Measurements from ENCODE around the gene CD36. TPM values are rescaled to one million over a fixed set of nuclear protein-coding genes. Genes with fewer than 3 reads are reported as not detected.

The CD36 gene
- total and polyA plus RNA-seq, 7 donors: 149 to 662 (median 175) TPM

GRCh38 chr7:80671744-80672143, 33.3 kb downstream of the CD36 start:
- Histone ChIP-seq H3K27ac (no peak overlapping the region), H3K9me3 (no peaks in the 10 kb centered on the region), H3K27me3 (ENCODE audit: insufficient read depth in 3 of 3, low read length in 2 of 3) (no peaks in the 10 kb centered on the region), H3K4me1 (no peaks in the 10 kb centered on the region), H3K4me3 (no peak overlapping the region), H3K36me3 (ENCODE audit: insufficient read depth in 1 of 2, low read depth in 1 of 2) (peaks cover 0 to 100% of the 10 kb centered on the region in 2 donors)
- WGBS, 3 donors: 95 to 98% (median 98%) methylated on average over 1 of the region's 1 CpG
- DNase-seq (no peak), ATAC-seq (no peak)
- TF ChIP-seq, protein P1, sequence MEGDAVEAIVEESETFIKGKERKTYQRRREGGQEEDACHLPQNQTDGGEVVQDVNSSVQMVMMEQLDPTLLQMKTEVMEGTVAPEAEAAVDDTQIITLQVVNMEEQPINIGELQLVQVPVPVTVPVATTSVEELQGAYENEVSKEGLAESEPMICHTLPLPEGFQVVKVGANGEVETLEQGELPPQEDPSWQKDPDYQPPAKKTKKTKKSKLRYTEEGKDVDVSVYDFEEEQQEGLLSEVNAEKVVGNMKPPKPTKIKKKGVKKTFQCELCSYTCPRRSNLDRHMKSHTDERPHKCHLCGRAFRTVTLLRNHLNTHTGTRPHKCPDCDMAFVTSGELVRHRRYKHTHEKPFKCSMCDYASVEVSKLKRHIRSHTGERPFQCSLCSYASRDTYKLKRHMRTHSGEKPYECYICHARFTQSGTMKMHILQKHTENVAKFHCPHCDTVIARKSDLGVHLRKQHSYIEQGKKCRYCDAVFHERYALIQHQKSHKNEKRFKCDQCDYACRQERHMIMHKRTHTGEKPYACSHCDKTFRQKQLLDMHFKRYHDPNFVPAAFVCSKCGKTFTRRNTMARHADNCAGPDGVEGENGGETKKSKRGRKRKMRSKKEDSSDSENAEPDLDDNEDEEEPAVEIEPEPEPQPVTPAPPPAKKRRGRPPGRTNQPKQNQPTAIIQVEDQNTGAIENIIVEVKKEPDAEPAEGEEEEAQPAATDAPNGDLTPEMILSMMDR (IDR thresholded peaks at IDR 0.05): no peak
- intact Hi-C loops (cut with DNase I): no loop called here

DNA sequence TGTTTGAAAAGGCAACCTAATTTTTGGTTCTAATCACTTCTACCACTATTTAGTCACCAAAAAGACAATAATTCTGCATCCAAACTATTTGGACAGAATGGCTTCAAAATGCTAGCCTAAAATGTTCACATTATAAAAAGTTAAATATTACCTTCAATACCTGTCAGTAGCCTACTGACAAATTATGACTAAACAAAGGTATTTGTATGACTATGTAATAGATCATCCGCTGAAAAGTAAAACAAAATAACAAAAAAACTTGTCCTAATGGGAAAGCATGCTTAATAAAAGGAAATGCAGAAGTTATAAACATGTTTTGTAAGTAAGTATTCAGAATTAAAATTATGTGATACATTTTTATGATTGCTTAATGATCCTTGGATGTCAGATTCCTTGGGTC, 36.6 kb downstream of the CD36 start:
- no peak overlapping the region for H3K4me3 ChIP-seq
- no peaks in the 10 kb centered on the region for H3K9me3 ChIP-seq
- no peaks in the 10 kb centered on the region for H3K4me1 ChIP-seq
- WGBS, 3 donors: 93 to 97% (median 95%) methylated on average over 1 of the region's 1 CpG
- H3K27ac ChIP-seq: no peak overlapping the region
- peaks cover 0 to 74% of the 10 kb centered on the region in 2 donors for H3K36me3 ChIP-seq (ENCODE audit: insufficient read depth in 1 of 2, low read depth in 1 of 2)
- H3K27me3 ChIP-seq (ENCODE audit: insufficient read depth in 3 of 3, low read length in 2 of 3): no peaks in the 10 kb centered on the region
- no peak for ATAC-seq
- intact Hi-C loops (cut with DNase I): no loop called here
- DNase-seq: no peak
- TF ChIP-seq, protein P1 (IDR thresholded peaks at IDR 0.05): no peak

GRCh38 chr7:80676404-80676803, 38.0 kb downstream of the CD36 start:
- Histone ChIP-seq H3K4me1 (no peaks in the 10 kb centered on the region), H3K4me3 (no peak overlapping the region), H3K27ac (no peak overlapping the region), H3K27me3 (ENCODE audit: insufficient read depth in 3 of 3, low read length in 2 of 3) (no peaks in the 10 kb centered on the region), H3K36me3 (ENCODE audit: insufficient read depth in 1 of 2, low read depth in 1 of 2) (peaks cover 0 to 61% of the 10 kb centered on the region in 2 donors), H3K9me3 (no peaks in the 10 kb centered on the region)
- 80 to 85% (median 84%) methylated on average over 2 of the region's 2 CpGs for WGBS, 3 donors
- DNase-seq: no peak
- no peak for ATAC-seq
- TF ChIP-seq, protein P1 (IDR thresholded peaks at IDR 0.05): no peak
- intact Hi-C loops (cut with DNase I): no loop called here

- no peaks in the 10 kb centered on the region for H3K4me1 ChIP-seq
- H3K36me3 ChIP-seq (ENCODE audit: insufficient read depth in 1 of 2, low read depth in 1 of 2): peaks cover 0 to 49% of the 10 kb centered on the region in 2 donors
- DNase-seq: no peak
- H3K4me3 ChIP-seq: no peak overlapping the region
- no peaks in the 10 kb centered on the region for H3K9me3 ChIP-seq
- no peaks in the 10 kb centered on the region for H3K27me3 ChIP-seq (ENCODE audit: insufficient read depth in 3 of 3, low read length in 2 of 3)
- WGBS, 3 donors: 84 to 89% (median 88%) methylated on average over 1 of the region's 1 CpG
- no peak for ATAC-seq
- intact Hi-C loops (cut with DNase I): no loop called here
- TF ChIP-seq, protein P1 (IDR thresholded peaks at IDR 0.05): no peak
- no peak overlapping the region for H3K27ac ChIP-seq
Measured at GRCh38 chr7:80677629-80678028, 39.2 kb downstream of the CD36 start.

GRCh38 chr7:80678707-80679106, 40.3 kb downstream of the CD36 start:
- peaks cover 0 to 38% of the 10 kb centered on the region in 2 donors for H3K36me3 ChIP-seq (ENCODE audit: insufficient read depth in 1 of 2, low read depth in 1 of 2)

More at GRCh38 chr7:80678707-80679106, 40.3 kb downstream of the CD36 start:
- ATAC-seq (peak in 3 of 4 donors; percentile 18 to 40 (median 38)), DNase-seq (no peak)
- TF ChIP-seq, protein P1 (IDR thresholded peaks at IDR 0.05): no peak
- WGBS, 3 donors: 50 to 57% (median 53%) methylated on average over 8 of the region's 8 CpGs
- H3K9me3 ChIP-seq: peaks cover under 1% of the 10 kb centered on the region
- no peaks in the 10 kb centered on the region for H3K4me1 ChIP-seq
- intact Hi-C loops (cut with DNase I): no loop called here
- no peak overlapping the region for H3K4me3 ChIP-seq
- peak overlapping the region; percentile 7 for H3K27ac ChIP-seq
- no peaks in the 10 kb centered on the region for H3K27me3 ChIP-seq (ENCODE audit: insufficient read depth in 3 of 3, low read length in 2 of 3)
